GM12874 (cell line): ENCODE measurements around the gene FBXO39.

Source experiments
- CTCF ChIP-seq: IDR thresholded peaks from 2 replicates; pipeline ENCODE4 v1.5.1; 2011; ENCODE audit warnings: low read depth, mild to moderate bottlenecking, control low read depth, low read length, moderate library complexity; ENCODE audit not compliant: insufficient read depth

The FBXO39 gene

GRCh38 chr17:6796017-6796886 lies 20.2 kb downstream of the FBXO39 start:
- no peak for TF ChIP-seq CTCF

- TF ChIP-seq CTCF = no peak
Observed at GRCh38 chr17:6796887-6797490, 21.0 kb downstream of the FBXO39 start.

- TF ChIP-seq CTCF = no peak
Observed at GRCh38 chr17:6797718-6798351, 21.8 kb downstream of the FBXO39 start.

- no peak for TF ChIP-seq CTCF
Observed at GRCh38 chr17:6799738-6800137, 23.7 kb downstream of the FBXO39 start.

GRCh38 chr17:6800422-6801027 lies 24.5 kb downstream of the FBXO39 start:
- no peak for TF ChIP-seq CTCF

GRCh38 chr17:6811510-6811909 lies 35.5 kb downstream of the FBXO39 start:
- no peak for TF ChIP-seq CTCF

- no peak for TF ChIP-seq CTCF
Observed at GRCh38 chr17:6812295-6812694, 36.3 kb downstream of the FBXO39 start.
